B cell (primary cell): ENCODE results near the gene KLHL10. TPM values are rescaled to one million over a fixed set of nuclear protein-coding genes. Genes with fewer than 3 reads are reported as not detected.

Source experiments
- ATAC-seq: fragments of 200-7000 bp; cut with Tn5 transposase; one replicate; pipeline ENCODE4 v1.10.0; 2021; ENCODE audit warnings: low read depth, mild to moderate bottlenecking, moderate number of reproducible peaks, moderate library complexity
- CTCF ChIA-PET: fragments of 350-600 bp; sonication (Branson Sonifier 250); formaldehyde crosslinking; loops from one replicate; lab custom pipeline; 2021; ENCODE audit warnings: antibody characterized with exemption, inconsistent platforms; lab: Charles Lee
- POLR2A ChIA-PET: fragments of 350-600 bp; sonication (Branson Sonifier 250); formaldehyde crosslinking; loops from one replicate; lab custom pipeline; 2021; ENCODE audit warnings: antibody characterized with exemption; lab: Charles Lee
- DNase-seq: peaks from one replicate; pipeline ENCODE4 v3.0.0; 2013
- H2AFZ ChIP-seq: 2 replicates; pipeline ENCODE4 v1.6.1; 2012; ENCODE audit warnings: mild to moderate bottlenecking, low read depth, low read length; ENCODE audit not compliant: insufficient read depth, poor library complexity, severe bottlenecking
- H3K27ac ChIP-seq, 2 donors: 1 replicate in 1 of 2; 2 replicates in 1 of 2; pipeline ENCODE4 v1.5.1; 2012 to 2013; ENCODE audit warnings: low read length in 2 of 2, mild to moderate bottlenecking in 2 of 2, moderate library complexity in 1 of 2
- H3K27me3 ChIP-seq, 4 experiments: fragments of 200-600 bp in 1 of 4; sonication (generic) in 1 of 4; replicated peaks in 1 of 4; 1 replicate in 2 of 4; 2 replicates in 2 of 4; pipeline versions ENCODE4 v1.6.1 to v1.7.0; 2013 to 2016; ENCODE audit warnings: low read length in 3 of 4, mild to moderate bottlenecking in 2 of 4, mixed read lengths in 1 of 4, moderate library complexity in 1 of 4; ENCODE audit not compliant: insufficient read depth in 4 of 4, control insufficient read depth in 3 of 4; ENCODE audit errors: control extremely low read depth in 1 of 4
- H3K36me3 ChIP-seq, 2 experiments: replicated peaks in 1 of 2; 1 replicate in 1 of 2; 2 replicates in 1 of 2; pipeline versions ENCODE4 v1.6.1 to v1.7.1; 2013; ENCODE audit warnings: low read length in 1 of 2; ENCODE audit not compliant: insufficient read depth in 2 of 2, control insufficient read depth in 1 of 2; ENCODE audit errors: control extremely low read depth in 1 of 2, extremely low read depth in 1 of 2
- H3K4me1 ChIP-seq, 2 donors: fragments of 200-600 bp in 1 of 2; sonication (generic) in 1 of 2; 1 replicate in 1 of 2; 2 replicates in 1 of 2; pipeline versions ENCODE4 v1.5.1 to v1.6.1; 2013 to 2017; ENCODE audit warnings: low read length in 2 of 2; ENCODE audit not compliant: control insufficient read depth in 2 of 2, insufficient read depth in 2 of 2
- H3K4me2 ChIP-seq: replicated peaks from 2 replicates; pipeline ENCODE3; 2012; ENCODE audit warnings: mild to moderate bottlenecking, low read depth, low read length; ENCODE audit not compliant: poor library complexity, severe bottlenecking
- H3K4me3 ChIP-seq, 5 experiments: fragments of 200-600 bp in 1 of 5; sonication (generic) in 1 of 5; 1 replicate in 3 of 5; 2 replicates in 2 of 5; pipeline versions ENCODE4 v1.5.1 to v1.7.0; 2011 to 2016; ENCODE audit warnings: low read length in 4 of 5, mild to moderate bottlenecking in 4 of 5, low read depth in 2 of 5, control low read depth in 1 of 5, moderate library complexity in 1 of 5; ENCODE audit not compliant: insufficient read depth in 1 of 5; ENCODE audit errors: control extremely low read depth in 1 of 5, extremely low read depth in 1 of 5
- H3K79me2 ChIP-seq: fragments of 200-600 bp; sonication (generic); one replicate; pipeline ENCODE4 v1.6.0; 2016; ENCODE audit warnings: low read length; ENCODE audit not compliant: control insufficient read depth, insufficient read depth
- H3K9ac ChIP-seq: fragments of 200-600 bp; sonication (generic); 2 replicates; pipeline ENCODE4 v1.6.1; 2017; ENCODE audit warnings: mild to moderate bottlenecking, low read length, moderate library complexity
- H3K9me3 ChIP-seq, 3 donors: one replicate each; pipeline versions ENCODE4 v1.6.1 to v1.7.1; 2013; ENCODE audit warnings: low read length in 2 of 3; ENCODE audit not compliant: control insufficient read depth in 2 of 3, insufficient read depth in 1 of 3; ENCODE audit errors: control extremely low read depth in 1 of 3
- H4K20me1 ChIP-seq: 2 replicates; pipeline ENCODE4 v1.6.0; 2012; ENCODE audit warnings: mild to moderate bottlenecking, low read length; ENCODE audit not compliant: insufficient read depth, control insufficient read depth, poor library complexity, severe bottlenecking
- H3K27ac Mint-ChIP-seq: one replicate; pipeline ENCODE4 v1.8.0; 2021; ENCODE audit warnings: mixed read lengths
- H3K27me3 Mint-ChIP-seq: one replicate; pipeline ENCODE4 v1.8.0; 2021; ENCODE audit warnings: mixed read lengths
- H3K4me1 Mint-ChIP-seq: one replicate; pipeline ENCODE4 v1.8.0; 2021; ENCODE audit warnings: mixed read lengths
- H3K4me3 Mint-ChIP-seq: one replicate; pipeline ENCODE4 v1.8.0; 2021; ENCODE audit warnings: mixed read lengths
- H3K9me3 Mint-ChIP-seq: one replicate; pipeline ENCODE4 v1.8.0; 2022; ENCODE audit warnings: mixed read lengths; ENCODE audit not compliant: insufficient read depth
- EZH2 ChIP-seq: IDR thresholded peaks from 2 replicates; pipeline ENCODE4 v1.6.1; 2012; ENCODE audit warnings: borderline replicate concordance, low read depth, mild to moderate bottlenecking, moderate library complexity, low read length; ENCODE audit not compliant: insufficient read depth, poor library complexity, severe bottlenecking
- WGBS: methylation state at CpG from one replicate; pipeline ENCODE4 v1.1.5; 2013; ENCODE audit warnings: missing lambda C conversion rate; ENCODE audit not compliant: insufficient coverage; 5-methylcytosine and 5-hydroxymethylcytosine counted together
- intact Hi-C: fragments of 100-400 bp; cut with micrococcal nuclease; formaldehyde crosslinking; loops from one replicate; pipeline ENCODE4 v1.10.0; 2022
- polyA plus RNA-seq: library from polyadenylated mRNA; depleted of rRNA; stranded (reverse); fragments of >200 nt; gene quantifications from 2 replicates; pipeline ENCODE4 v1.2.3, GENCODE V29; 2012
- total RNA-seq, 2 donors: library from RNA; stranded (reverse); fragments of 120-200 nt in 1 of 2; gene quantifications; 1 replicate in 1 of 2; 2 replicates in 1 of 2; pipeline versions ENCODE4 v1.2.3 to v1.2.4, GENCODE V29; 2013 to 2022
- TF ChIP-seq, protein P1 (sequence below): fragments of 200-600 bp; IDR thresholded peaks from one replicate; pipeline ENCODE4 v1.8.0; 2022; ENCODE audit warnings: antibody characterized with exemption, mild to moderate bottlenecking

KLHL10 gene
- total and polyA plus RNA-seq, 2 donors (not counting 1 experiment from before 2014, with no cell fraction given), result 0.12 to 0.37 TPM

GRCh38 chr17:41793784-41794539, 43.7 kb upstream of the KLHL10 start:
- no peaks in the 10 kb centered on the region for H3K27me3 ChIP-seq
- H2AFZ ChIP-seq, result no peak overlapping the region
- no peak for TF ChIP-seq EZH2
- TF ChIP-seq, protein P1, sequence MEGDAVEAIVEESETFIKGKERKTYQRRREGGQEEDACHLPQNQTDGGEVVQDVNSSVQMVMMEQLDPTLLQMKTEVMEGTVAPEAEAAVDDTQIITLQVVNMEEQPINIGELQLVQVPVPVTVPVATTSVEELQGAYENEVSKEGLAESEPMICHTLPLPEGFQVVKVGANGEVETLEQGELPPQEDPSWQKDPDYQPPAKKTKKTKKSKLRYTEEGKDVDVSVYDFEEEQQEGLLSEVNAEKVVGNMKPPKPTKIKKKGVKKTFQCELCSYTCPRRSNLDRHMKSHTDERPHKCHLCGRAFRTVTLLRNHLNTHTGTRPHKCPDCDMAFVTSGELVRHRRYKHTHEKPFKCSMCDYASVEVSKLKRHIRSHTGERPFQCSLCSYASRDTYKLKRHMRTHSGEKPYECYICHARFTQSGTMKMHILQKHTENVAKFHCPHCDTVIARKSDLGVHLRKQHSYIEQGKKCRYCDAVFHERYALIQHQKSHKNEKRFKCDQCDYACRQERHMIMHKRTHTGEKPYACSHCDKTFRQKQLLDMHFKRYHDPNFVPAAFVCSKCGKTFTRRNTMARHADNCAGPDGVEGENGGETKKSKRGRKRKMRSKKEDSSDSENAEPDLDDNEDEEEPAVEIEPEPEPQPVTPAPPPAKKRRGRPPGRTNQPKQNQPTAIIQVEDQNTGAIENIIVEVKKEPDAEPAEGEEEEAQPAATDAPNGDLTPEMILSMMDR, result no peak
- DNase-seq (no peak), ATAC-seq (no peak)
- CTCF ChIA-PET, result interaction anchor here (1.3 to 1.4 kb wide), 2 partner anchors 8 kb away, joined by 4 to 5 read pairs; partner anchors contain the start of gene JUP
- H3K27me3 Mint-ChIP-seq, result no peaks in the 10 kb centered on the region
- H3K4me2 ChIP-seq, result no peak overlapping the region
- H3K4me1 Mint-ChIP-seq, result peaks cover 1% of the 10 kb centered on the region
- no peak overlapping the region for H3K27ac Mint-ChIP-seq
- H3K79me2 ChIP-seq, result no peaks in the 10 kb centered on the region
- no peak overlapping the region for H3K27ac ChIP-seq
- H3K4me1 ChIP-seq, result no peaks in the 10 kb centered on the region
- no peaks in the 10 kb centered on the region for H4K20me1 ChIP-seq
- H3K4me3 ChIP-seq, result no peak overlapping the region
- H3K36me3 ChIP-seq, result no peaks in the 10 kb centered on the region
- 96% methylated on average over 8 of the region's 14 CpGs for WGBS
- no peak overlapping the region for H3K9ac ChIP-seq
- H3K9me3 ChIP-seq, result no peaks in the 10 kb centered on the region
- POLR2A ChIA-PET, result interaction anchor here (0.7 kb wide), 1 partner anchor 1794 kb away, joined by 3 read pairs; no protein-coding TSS in a partner anchor
- no peak overlapping the region for H3K4me3 Mint-ChIP-seq
- intact Hi-C loops, result no loop called here
- no peaks in the 10 kb centered on the region for H3K9me3 Mint-ChIP-seq

- Histone ChIP-seq H3K9me3 (no peaks in the 10 kb centered on the region), H2AFZ (no peak overlapping the region), H3K4me3 (no peak overlapping the region), H3K79me2 (no peaks in the 10 kb centered on the region), H3K27ac (no peak overlapping the region), H3K9ac (no peak overlapping the region), H3K4me1 (no peaks in the 10 kb centered on the region), H3K4me2 (no peak overlapping the region), H3K27me3 (no peaks in the 10 kb centered on the region), H3K36me3 (no peaks in the 10 kb centered on the region), H4K20me1 (no peaks in the 10 kb centered on the region)
- H3K27ac Mint-ChIP-seq, result no peak overlapping the region
- DNase-seq (no peak), ATAC-seq (no peak)
- no peak overlapping the region for H3K4me3 Mint-ChIP-seq
- intact Hi-C loops, result no loop called here
- peaks cover 1% of the 10 kb centered on the region for H3K4me1 Mint-ChIP-seq
- POLR2A ChIA-PET, result interaction anchor here (0.7 kb wide), 1 partner anchor 1795 kb away, joined by 3 read pairs; no protein-coding TSS in a partner anchor
- 97% methylated on average over 5 of the region's 5 CpGs for WGBS
- no peaks in the 10 kb centered on the region for H3K9me3 Mint-ChIP-seq
- no peak for TF ChIP-seq EZH2
- TF ChIP-seq, protein P1, result no peak
- CTCF ChIA-PET, result interaction anchor here (1.3 kb wide), 1 partner anchor 8 kb away, joined by 5 read pairs; the partner anchor contains the start of gene JUP
- H3K27me3 Mint-ChIP-seq, result no peaks in the 10 kb centered on the region
Measured at GRCh38 chr17:41794540-41794975, 43.1 kb upstream of the KLHL10 start.
